Measurements from ENCODE around the gene YY1AP1. TPM values are rescaled to one million over a fixed set of nuclear protein-coding genes. Genes with fewer than 3 reads are reported as not detected.
"Not testable (repeated sequence)": the region's sequence is repeated elsewhere in the genome, so short reads cannot be mapped to it uniquely, and the experiment has no call there.

The YY1AP1 gene
- 48.4 and 55.1 TPM in 2 replicates for total RNA-seq (2014; rRNA removed; shearing (Covaris generic))
- polyA plus RNA-seq (2014; cell fraction: nucleus; rRNA removed): 31.5 and 43.8 TPM in 2 replicates

DNA sequence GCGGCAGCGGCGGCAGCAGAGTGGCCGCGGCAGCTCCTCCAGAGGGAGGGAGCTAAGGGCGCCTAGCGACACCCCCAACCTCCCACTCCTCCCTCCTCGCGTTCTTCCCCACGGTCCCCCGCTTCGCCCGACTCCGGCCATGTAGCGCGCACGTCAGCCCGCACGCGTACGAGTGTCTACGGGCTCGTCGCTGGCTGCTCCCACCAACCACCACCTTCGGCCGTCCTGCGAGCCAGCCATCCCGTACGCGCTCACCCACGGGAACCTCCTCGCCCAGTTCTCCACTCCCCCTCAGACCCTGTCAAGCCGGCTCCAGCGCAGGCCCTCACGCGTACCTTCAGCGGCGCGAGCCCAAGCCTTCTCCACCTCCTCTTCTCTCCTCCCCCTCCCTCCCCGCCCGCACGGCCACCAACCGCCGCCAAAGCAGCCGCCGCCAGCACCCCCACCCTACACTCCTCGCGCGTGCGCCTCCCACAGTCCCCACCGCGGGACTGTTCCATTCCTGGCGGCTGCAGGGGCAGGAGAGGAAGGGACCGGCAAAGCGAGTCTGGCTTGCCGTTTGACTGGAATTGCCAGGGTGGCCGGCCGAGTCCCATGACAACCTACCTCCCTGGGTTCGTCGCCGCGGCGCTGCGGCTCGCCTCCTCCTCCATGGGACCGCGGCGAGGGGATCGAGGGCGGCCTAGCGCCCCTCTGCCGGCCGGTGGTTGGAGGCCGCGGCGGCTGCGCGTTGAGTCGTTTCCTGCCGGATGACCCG is at the start of gene YY1AP1:
Gene YY1AP1 (minus strand): TSS at position 451 of the 757 bp plus-strand sequence. CDS start 8,338 bp downstream, outside the sequence.
- DNase-seq (ENCODE audit: extremely low read depth, low read depth): peak; percentile 92

DNA sequence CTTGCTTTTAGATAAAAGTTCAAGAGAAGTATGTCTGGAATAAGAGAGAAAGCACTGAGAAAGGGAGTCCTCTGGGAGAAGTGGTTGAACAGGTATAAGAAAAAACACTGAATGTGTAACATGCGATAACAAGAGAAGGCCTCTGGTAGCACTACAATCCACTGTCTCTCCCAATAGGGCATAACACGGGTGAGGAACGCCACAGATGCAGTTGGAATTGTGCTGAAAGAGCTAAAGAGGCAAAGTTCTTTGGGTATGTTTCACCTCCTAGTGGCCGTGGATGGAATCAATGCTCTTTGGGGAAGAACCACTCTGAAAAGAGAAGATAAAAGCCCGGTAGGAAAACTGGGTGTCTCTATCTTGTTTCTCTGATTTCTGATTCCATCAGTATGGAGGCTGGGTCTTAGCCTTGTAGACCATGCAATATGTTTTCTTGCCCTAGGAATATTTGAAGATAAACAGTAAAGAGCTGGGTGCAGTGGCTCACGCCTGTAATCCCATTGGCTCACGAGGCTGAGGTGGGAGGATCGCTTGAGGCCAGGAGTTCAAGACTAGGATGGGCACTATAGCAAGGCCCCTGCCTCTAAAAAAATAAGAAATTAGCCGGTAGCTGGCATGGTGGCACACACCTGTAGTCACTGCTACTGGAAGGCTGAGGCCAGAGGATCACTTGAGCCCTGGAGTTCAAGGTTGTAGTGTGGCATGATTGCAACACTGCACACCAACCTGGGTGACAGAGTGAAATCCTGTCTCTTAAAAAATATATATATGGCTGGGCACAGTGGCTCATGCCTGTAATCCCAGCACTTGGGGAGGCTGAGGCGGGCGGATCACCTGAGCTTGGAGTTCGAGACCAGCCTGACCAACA is 40.7 kb upstream of the YY1AP1 start:
- DNase-seq (ENCODE audit: extremely low read depth, low read depth): peak; percentile 74

- no peak for DNase-seq (ENCODE audit: extremely low read depth, low read depth)
Observed at GRCh38 chr1:155725142-155725541, 36.6 kb upstream of the YY1AP1 start.

- DNase-seq (ENCODE audit: extremely low read depth, low read depth): no peak
Observed at GRCh38 chr1:155719703-155720102, 31.1 kb upstream of the YY1AP1 start.

- DNase-seq (ENCODE audit: extremely low read depth, low read depth): not testable (repeated sequence)
Observed at GRCh38 chr1:155718524-155719115, 30.0 kb upstream of the YY1AP1 start.

- no peak for DNase-seq (ENCODE audit: extremely low read depth, low read depth)
Observed at GRCh38 chr1:155717041-155717440, 28.5 kb upstream of the YY1AP1 start.

DNA sequence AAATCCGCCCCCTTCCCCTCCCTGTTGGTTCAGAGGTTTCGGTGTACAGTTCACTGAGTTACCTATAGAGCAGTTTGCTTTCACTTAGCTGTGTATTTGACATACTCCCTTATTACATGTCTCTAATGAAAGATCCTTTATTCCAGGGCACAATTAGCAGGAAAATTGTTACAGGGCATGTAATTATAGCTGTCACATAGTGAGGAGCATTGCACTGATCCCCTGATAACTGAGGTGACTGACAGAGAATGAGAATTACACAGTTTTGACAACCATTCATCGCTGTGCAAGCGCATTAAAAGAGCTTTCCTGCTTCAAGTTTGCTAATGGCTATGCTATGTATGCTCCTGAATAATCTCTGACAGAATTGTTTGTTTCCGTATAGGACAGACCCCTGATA is 27.2 kb upstream of the YY1AP1 start:
- no peak for DNase-seq (ENCODE audit: extremely low read depth, low read depth)

- DNase-seq (ENCODE audit: extremely low read depth, low read depth): not testable (repeated sequence)
Observed at GRCh38 chr1:155715056-155715455, 26.5 kb upstream of the YY1AP1 start.

DNA sequence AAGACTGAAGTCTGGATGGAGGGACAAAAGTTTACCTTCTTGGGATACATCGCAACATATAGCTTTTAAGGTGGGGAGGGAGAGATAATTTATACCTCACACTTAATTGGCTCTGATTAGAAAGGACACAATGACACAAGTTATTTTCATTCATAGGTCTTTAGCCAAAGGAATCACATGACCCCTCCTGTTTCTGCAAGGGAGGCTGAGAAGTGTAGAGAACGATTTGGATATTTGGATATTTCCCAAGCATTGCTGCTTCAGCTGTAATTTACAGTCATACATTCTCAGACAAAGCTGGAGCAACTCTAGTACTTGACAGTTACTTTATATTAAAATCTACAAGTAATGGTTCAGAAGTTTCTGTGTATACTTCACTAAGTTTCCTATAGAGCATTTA is 24.5 kb upstream of the YY1AP1 start:
- DNase-seq (ENCODE audit: extremely low read depth, low read depth): no peak

GRCh38 chr1:155712636-155713035 is 24.1 kb upstream of the YY1AP1 start:
- DNase-seq (ENCODE audit: extremely low read depth, low read depth): not testable (repeated sequence)

GRCh38 chr1:155711457-155711856 is 22.9 kb upstream of the YY1AP1 start:
- not testable (repeated sequence) for DNase-seq (ENCODE audit: extremely low read depth, low read depth)

- no peak for DNase-seq (ENCODE audit: extremely low read depth, low read depth)
Observed at GRCh38 chr1:155709391-155709790, 20.8 kb upstream of the YY1AP1 start.

- no peak for DNase-seq (ENCODE audit: extremely low read depth, low read depth)
Observed at GRCh38 chr1:155706139-155706538, 17.6 kb upstream of the YY1AP1 start.

DNA sequence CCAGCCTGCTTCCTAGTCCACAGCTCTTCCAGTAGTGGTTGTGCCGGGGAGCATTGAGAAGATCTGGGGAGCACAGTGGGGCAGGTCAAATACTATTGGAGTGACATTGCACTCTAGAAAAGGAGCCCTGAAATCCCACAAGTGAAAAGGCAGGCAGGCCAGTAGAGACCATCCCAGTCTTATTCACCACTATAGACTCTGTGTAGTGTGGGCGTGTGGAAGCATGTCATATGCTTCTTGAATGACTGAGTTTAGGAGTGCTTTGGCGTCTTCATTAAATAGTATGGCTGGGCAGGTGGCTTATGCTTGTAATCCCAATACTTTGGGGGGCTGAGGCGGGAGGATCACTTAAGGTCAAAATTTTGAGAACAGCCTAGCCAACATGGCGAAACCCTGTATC is 15.8 kb upstream of the YY1AP1 start:
- DNase-seq (ENCODE audit: extremely low read depth, low read depth): not testable (repeated sequence)

GRCh38 chr1:155703216-155703615 is 14.6 kb upstream of the YY1AP1 start:
- DNase-seq (ENCODE audit: extremely low read depth, low read depth): no peak

DNA sequence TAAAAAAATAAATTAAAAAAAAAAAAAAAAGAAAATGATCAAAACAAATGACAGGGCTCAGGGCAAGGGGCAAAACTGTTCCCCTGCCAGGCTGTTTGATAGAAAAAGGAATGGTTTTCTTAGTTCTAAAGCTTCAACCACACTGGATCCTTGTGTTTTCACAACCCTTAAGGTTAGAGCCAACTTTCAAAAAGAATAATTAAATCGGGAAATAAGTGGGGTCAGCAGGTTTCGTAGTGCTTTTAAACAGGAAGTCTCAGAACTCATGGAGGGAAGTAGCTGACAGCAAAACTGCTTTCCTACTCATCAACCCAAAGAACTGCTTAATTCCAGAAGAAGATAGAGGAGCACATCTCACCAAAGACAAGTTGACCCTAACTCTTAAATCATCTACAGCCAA is 13.1 kb upstream of the YY1AP1 start:
- DNase-seq (ENCODE audit: extremely low read depth, low read depth): not testable (repeated sequence)

GRCh38 chr1:155699062-155699461 is 10.5 kb upstream of the YY1AP1 start:
- DNase-seq (ENCODE audit: extremely low read depth, low read depth): not testable (repeated sequence)

DNA sequence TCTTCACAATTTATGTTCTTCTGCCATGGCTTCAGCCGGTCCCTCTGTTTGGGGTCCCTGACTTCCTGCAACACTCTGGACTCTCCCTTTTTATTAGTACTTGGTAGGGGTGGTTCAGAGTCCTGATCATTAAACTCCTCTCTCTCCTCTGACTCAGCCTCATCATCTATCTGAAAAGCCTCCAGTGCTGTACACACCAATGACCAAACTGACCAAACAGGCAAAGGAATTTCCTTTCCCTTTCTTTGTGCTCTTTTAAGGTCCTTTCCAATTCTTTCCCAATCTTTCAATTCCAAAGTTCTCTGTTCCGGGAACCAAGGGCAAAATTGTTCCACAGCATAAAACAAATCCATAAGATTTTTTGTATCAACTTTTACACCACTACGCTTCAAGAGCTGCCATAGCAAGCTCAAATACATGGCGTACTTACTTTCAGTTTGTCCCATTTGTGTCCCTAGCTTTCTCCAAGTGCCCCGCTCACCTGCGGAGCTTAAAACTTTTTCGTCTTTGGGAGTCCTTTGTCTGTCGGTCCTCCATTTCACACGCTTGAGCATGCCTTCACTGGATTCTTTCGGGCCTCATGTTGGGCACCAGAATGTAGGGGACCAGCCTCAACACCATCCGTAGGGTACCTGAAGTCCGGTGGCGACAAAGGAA is 9.9 kb upstream of the YY1AP1 start:
- DNase-seq (ENCODE audit: extremely low read depth, low read depth): no peak

GRCh38 chr1:155697616-155698015 is 9.0 kb upstream of the YY1AP1 start:
- DNase-seq (ENCODE audit: extremely low read depth, low read depth): not testable (repeated sequence)

GRCh38 chr1:155697046-155697445 is 8.5 kb upstream of the YY1AP1 start:
- DNase-seq (ENCODE audit: extremely low read depth, low read depth): no peak

GRCh38 chr1:155696524-155696923 is 8.0 kb upstream of the YY1AP1 start:
- no peak for DNase-seq (ENCODE audit: extremely low read depth, low read depth)
